ENCODE data around the gene COL21A1.

Gene COL21A1

GRCh38 chr6:56173228-56173627 lies 74.2 kb downstream of the COL21A1 start:
- DNase-seq = no peak

- DNase-seq = no peak
Measured at GRCh38 chr6:56172144-56172543, 75.2 kb downstream of the COL21A1 start.

GRCh38 chr6:56169366-56169765 lies 78.0 kb downstream of the COL21A1 start:
- no peak for DNase-seq

GRCh38 chr6:56168596-56168995 lies 78.8 kb downstream of the COL21A1 start:
- DNase-seq = no peak

GRCh38 chr6:56162081-56162480 lies 85.3 kb downstream of the COL21A1 start:
- no peak for DNase-seq

GRCh38 chr6:56160489-56160888 lies 86.9 kb downstream of the COL21A1 start:
- DNase-seq = no peak

- DNase-seq = no peak
Measured at GRCh38 chr6:56158571-56158970, 88.8 kb downstream of the COL21A1 start.

GRCh38 chr6:56156643-56157042 lies 90.7 kb downstream of the COL21A1 start:
- no peak for DNase-seq

- no peak for DNase-seq
Measured at GRCh38 chr6:56155634-56156141, 91.7 kb downstream of the COL21A1 start.

GRCh38 chr6:56154076-56154475 lies 93.3 kb downstream of the COL21A1 start:
- no peak for DNase-seq

GRCh38 chr6:56152611-56153010 lies 94.8 kb downstream of the COL21A1 start:
- no peak for DNase-seq

- DNase-seq = no peak
Measured at GRCh38 chr6:56151609-56152224, 95.7 kb downstream of the COL21A1 start.

- no peak for DNase-seq
Measured at GRCh38 chr6:56148488-56149186, 98.7 kb downstream of the COL21A1 start.

- DNase-seq = no peak
Measured at GRCh38 chr6:56147766-56148165, 99.6 kb downstream of the COL21A1 start.

GRCh38 chr6:56146086-56146485 lies 101.3 kb downstream of the COL21A1 start:
- DNase-seq = no peak

GRCh38 chr6:56145616-56146015 lies 101.8 kb downstream of the COL21A1 start:
- no peak for DNase-seq

- DNase-seq = no peak
Measured at GRCh38 chr6:56144538-56145324, 102.6 kb downstream of the COL21A1 start.

- DNase-seq = no peak
Measured at GRCh38 chr6:56143796-56144195, 103.6 kb downstream of the COL21A1 start.

- DNase-seq = no peak
Measured at GRCh38 chr6:56140090-56140489, 107.3 kb downstream of the COL21A1 start.

- no peak for DNase-seq
Measured at GRCh38 chr6:56115715-56116114, 131.7 kb downstream of the COL21A1 start.

- DNase-seq = no peak
Measured at GRCh38 chr6:56109149-56109548, 138.2 kb downstream of the COL21A1 start.

- DNase-seq = no peak
Measured at GRCh38 chr6:56106231-56106630, 141.1 kb downstream of the COL21A1 start.

GRCh38 chr6:56104591-56104990 lies 142.8 kb downstream of the COL21A1 start:
- no peak for DNase-seq

GRCh38 chr6:56102216-56102615 lies 145.2 kb downstream of the COL21A1 start:
- no peak for DNase-seq

All from NCI-H526 treated with DMSO at 0.1 percent for 48 hours (cell line).